Stimulated activated naive CD8-positive, alpha-beta T cell treated with anti-CD3 and anti-CD28 coated beads, Interleukin-15, Interleukin-2, amounts not matched to agents 100 ng/mL and 50 ng/mL, for 24 hours (primary cell): ENCODE measurements around the gene MUC2.

Experiments used
- H3K27ac Mint-ChIP-seq: one replicate; pipeline ENCODE4 v1.8.0; 2021; ENCODE audit warnings: mild to moderate bottlenecking, mixed read lengths
- H3K27me3 Mint-ChIP-seq: one replicate; pipeline ENCODE4 v1.8.0; 2021; ENCODE audit warnings: mixed read lengths
- H3K36me3 Mint-ChIP-seq: one replicate; pipeline ENCODE4 v1.8.0; 2021; ENCODE audit warnings: low read depth, mixed read lengths
- H3K4me1 Mint-ChIP-seq: one replicate; pipeline ENCODE4 v1.8.0; 2021; ENCODE audit warnings: low read depth, mixed read lengths
- H3K4me3 Mint-ChIP-seq: one replicate; pipeline ENCODE4 v1.8.0; 2021; ENCODE audit warnings: mild to moderate bottlenecking, mixed read lengths
- H3K9me3 Mint-ChIP-seq: one replicate; pipeline ENCODE4 v1.8.0; 2021; ENCODE audit warnings: mixed read lengths

Gene MUC2

GRCh38 chr11:1070594-1071462 lies 3.8 kb upstream of the MUC2 start:
- H3K4me1 Mint-ChIP-seq = no peaks in the 10 kb centered on the region
- no peaks in the 10 kb centered on the region for H3K9me3 Mint-ChIP-seq
- peaks cover 6% of the 10 kb centered on the region for H3K27me3 Mint-ChIP-seq
- no peak overlapping the region for H3K27ac Mint-ChIP-seq
- H3K4me3 Mint-ChIP-seq = no peak overlapping the region
- H3K36me3 Mint-ChIP-seq = no peaks in the 10 kb centered on the region

GRCh38 chr11:1071571-1072115 lies 3.0 kb upstream of the MUC2 start:
- Mint-ChIP-seq H3K27me3 (peaks cover 6% of the 10 kb centered on the region), H3K36me3 (no peaks in the 10 kb centered on the region), H3K4me3 (no peak overlapping the region), H3K4me1 (no peaks in the 10 kb centered on the region), H3K27ac (no peak overlapping the region), H3K9me3 (no peaks in the 10 kb centered on the region)

GRCh38 chr11:1072116-1072820 lies 2.4 kb upstream of the MUC2 start:
- no peaks in the 10 kb centered on the region for H3K36me3 Mint-ChIP-seq
- no peaks in the 10 kb centered on the region for H3K9me3 Mint-ChIP-seq
- no peak overlapping the region for H3K4me3 Mint-ChIP-seq
- H3K4me1 Mint-ChIP-seq = no peaks in the 10 kb centered on the region
- peaks cover 6% of the 10 kb centered on the region for H3K27me3 Mint-ChIP-seq
- H3K27ac Mint-ChIP-seq = no peak overlapping the region

GRCh38 chr11:1072821-1073231 lies 1.8 kb upstream of the MUC2 start:
- Mint-ChIP-seq H3K36me3 (no peaks in the 10 kb centered on the region), H3K27me3 (peaks cover 4% of the 10 kb centered on the region), H3K27ac (no peak overlapping the region), H3K9me3 (no peaks in the 10 kb centered on the region), H3K4me1 (no peaks in the 10 kb centered on the region), H3K4me3 (no peak overlapping the region)

GRCh38 chr11:1073261-1073724 lies 1.4 kb upstream of the MUC2 start:
- Mint-ChIP-seq H3K9me3 (no peaks in the 10 kb centered on the region), H3K36me3 (no peaks in the 10 kb centered on the region), H3K27ac (no peak overlapping the region), H3K4me1 (no peaks in the 10 kb centered on the region), H3K4me3 (no peak overlapping the region), H3K27me3 (no peaks in the 10 kb centered on the region)

GRCh38 chr11:1073851-1074243 lies 827 bp upstream of the MUC2 start:
- Mint-ChIP-seq H3K36me3 (no peaks in the 10 kb centered on the region), H3K4me3 (no peak overlapping the region), H3K27ac (no peak overlapping the region), H3K27me3 (no peaks in the 10 kb centered on the region), H3K9me3 (no peaks in the 10 kb centered on the region), H3K4me1 (no peaks in the 10 kb centered on the region)

GRCh38 chr11:1075341-1075911 lies 752 bp downstream of the MUC2 start:
- H3K36me3 Mint-ChIP-seq = no peaks in the 10 kb centered on the region
- no peaks in the 10 kb centered on the region for H3K27me3 Mint-ChIP-seq
- H3K4me1 Mint-ChIP-seq = no peaks in the 10 kb centered on the region
- no peak overlapping the region for H3K4me3 Mint-ChIP-seq
- H3K27ac Mint-ChIP-seq = no peak overlapping the region
- H3K9me3 Mint-ChIP-seq = no peaks in the 10 kb centered on the region

- Mint-ChIP-seq H3K27ac (no peak overlapping the region), H3K9me3 (no peaks in the 10 kb centered on the region), H3K27me3 (no peaks in the 10 kb centered on the region), H3K36me3 (no peaks in the 10 kb centered on the region), H3K4me3 (no peak overlapping the region), H3K4me1 (no peaks in the 10 kb centered on the region)
Measured at GRCh38 chr11:1076061-1076665, 1.5 kb downstream of the MUC2 start.

GRCh38 chr11:1077033-1077416 lies 2.4 kb downstream of the MUC2 start:
- H3K36me3 Mint-ChIP-seq = no peaks in the 10 kb centered on the region
- H3K27me3 Mint-ChIP-seq = no peaks in the 10 kb centered on the region
- H3K4me1 Mint-ChIP-seq = no peaks in the 10 kb centered on the region
- H3K9me3 Mint-ChIP-seq = no peaks in the 10 kb centered on the region
- no peak overlapping the region for H3K27ac Mint-ChIP-seq
- no peak overlapping the region for H3K4me3 Mint-ChIP-seq

- Mint-ChIP-seq H3K27me3 (no peaks in the 10 kb centered on the region), H3K27ac (no peak overlapping the region), H3K4me3 (no peak overlapping the region), H3K4me1 (no peaks in the 10 kb centered on the region), H3K36me3 (no peaks in the 10 kb centered on the region), H3K9me3 (no peaks in the 10 kb centered on the region)
Measured at GRCh38 chr11:1077417-1078119, 2.9 kb downstream of the MUC2 start.

GRCh38 chr11:1078191-1078601 lies 3.5 kb downstream of the MUC2 start:
- H3K4me3 Mint-ChIP-seq = no peak overlapping the region
- no peaks in the 10 kb centered on the region for H3K4me1 Mint-ChIP-seq
- H3K36me3 Mint-ChIP-seq = no peaks in the 10 kb centered on the region
- H3K27ac Mint-ChIP-seq = no peak overlapping the region
- no peaks in the 10 kb centered on the region for H3K27me3 Mint-ChIP-seq
- no peaks in the 10 kb centered on the region for H3K9me3 Mint-ChIP-seq

GRCh38 chr11:1081601-1082311 lies 7.1 kb downstream of the MUC2 start:
- Mint-ChIP-seq H3K27ac (no peak overlapping the region), H3K27me3 (no peaks in the 10 kb centered on the region), H3K9me3 (no peaks in the 10 kb centered on the region), H3K36me3 (no peaks in the 10 kb centered on the region), H3K4me1 (no peaks in the 10 kb centered on the region), H3K4me3 (no peak overlapping the region)

GRCh38 chr11:1082346-1082727 lies 7.7 kb downstream of the MUC2 start:
- no peaks in the 10 kb centered on the region for H3K4me1 Mint-ChIP-seq
- no peak overlapping the region for H3K27ac Mint-ChIP-seq
- H3K27me3 Mint-ChIP-seq = no peaks in the 10 kb centered on the region
- no peaks in the 10 kb centered on the region for H3K9me3 Mint-ChIP-seq
- H3K36me3 Mint-ChIP-seq = no peaks in the 10 kb centered on the region
- no peak overlapping the region for H3K4me3 Mint-ChIP-seq
